AG04450 (cell line): ENCODE measurements around the gene RBM28. TPM values are rescaled to one million over a fixed set of nuclear protein-coding genes. Genes with fewer than 3 reads are reported as not detected.

Experiments used
- CTCF ChIA-PET: fragments of 300-600, 350-600 bp; formaldehyde crosslinking; extraction: SDS; loops from one replicate; lab custom pipeline; 2022; ENCODE audit warnings: antibody characterized with exemption, inconsistent platforms; lab: Charles Lee
- POLR2A ChIA-PET: fragments of 350-600 bp; formaldehyde crosslinking; extraction: SDS; loops from one replicate; lab custom pipeline; 2021; ENCODE audit warnings: antibody characterized with exemption, inconsistent platforms; lab: Yijun Ruan, JAX
- DNase-seq: peaks from one replicate; pipeline ENCODE4 v3.0.0-alpha.2; 2011; ENCODE audit warnings: low read depth, low spot score
- H3K27ac ChIP-seq: one replicate; pipeline ENCODE4 v1.5.1; 2012; ENCODE audit warnings: low read depth, low read length, control low read depth
- H3K27me3 ChIP-seq: one replicate; pipeline ENCODE4 v1.6.0; 2012; ENCODE audit warnings: low read length; ENCODE audit not compliant: control insufficient read depth, insufficient read depth
- H3K4me3 ChIP-seq: 2 replicates; pipeline ENCODE4 v1.5.1; 2011; ENCODE audit warnings: mild to moderate bottlenecking, low read depth, low read length, control low read depth
- H3K9me3 ChIP-seq: 2 replicates; pipeline ENCODE4 v1.5.1; 2012; ENCODE audit warnings: low read length; ENCODE audit not compliant: control insufficient read depth, insufficient read depth
- CTCF ChIP-seq: IDR thresholded peaks from 2 replicates; pipeline ENCODE4 v1.5.1; 2011; ENCODE audit warnings: low read depth, low read length, control low read depth, inconsistent platforms
- polyA plus RNA-seq: library from polyadenylated mRNA; depleted of rRNA; stranded (reverse); fragments of >200 nt; gene quantifications from 2 replicates; pipeline ENCODE4 v1.2.3, GENCODE V29; 2011

Gene RBM28
- polyA plus RNA-seq, 1 experiment, result 19.0 TPM

GRCh38 chr7:128323459-128324367 is 20.0 kb downstream of the RBM28 start:
- no peak for TF ChIP-seq CTCF
- Histone ChIP-seq H3K27me3 (no peaks in the 10 kb centered on the region), H3K4me3 (no peak overlapping the region), H3K27ac (no peak overlapping the region), H3K9me3 (no peaks in the 10 kb centered on the region)
- no peak for DNase-seq
- ChIA-PET CTCF (interaction anchor here (2.5 to 2.7 kb wide), 2 partner anchors 11 to 114 kb away, joined by 11 to 12 read pairs; no protein-coding TSS in a partner anchor), POLR2A (no interaction called here)

- CTCF ChIA-PET, result interaction anchor here (0.7 to 2.7 kb wide), 12 partner anchors 10 to 1520 kb away, joined by 3 to 12 read pairs (median 6); partner anchors contain the start of gene RBM28
- no peak overlapping the region for H3K27ac ChIP-seq
- POLR2A ChIA-PET, result no interaction called here
Observed at GRCh38 chr7:128323040-128323439, 20.7 kb downstream of the RBM28 start.

GRCh38 chr7:128322040-128322643 is 21.6 kb downstream of the RBM28 start:
- Histone ChIP-seq H3K9me3 (no peaks in the 10 kb centered on the region), H3K4me3 (no peak overlapping the region), H3K27ac (no peak overlapping the region), H3K27me3 (no peaks in the 10 kb centered on the region)
- ChIA-PET POLR2A (no interaction called here), CTCF (interaction anchor here (0.6 to 2.7 kb wide), 20 partner anchors 9 to 1519 kb away, joined by 3 to 12 read pairs (median 4); partner anchors contain the start of gene RBM28)
- no peak for DNase-seq
- peak; percentile 51 for TF ChIP-seq CTCF

More at GRCh38 chr7:128323040-128323439, 20.7 kb downstream of the RBM28 start:
- no peak for DNase-seq
- Histone ChIP-seq H3K4me3 (no peak overlapping the region), H3K9me3 (no peaks in the 10 kb centered on the region), H3K27me3 (no peaks in the 10 kb centered on the region)
- TF ChIP-seq CTCF, result no peak

GRCh38 chr7:128321044-128321422 is 22.7 kb downstream of the RBM28 start:
- Histone ChIP-seq H3K27ac (no peak overlapping the region), H3K4me3 (no peak overlapping the region), H3K9me3 (no peaks in the 10 kb centered on the region), H3K27me3 (no peaks in the 10 kb centered on the region)
- TF ChIP-seq CTCF, result no peak
- DNase-seq, result no peak
- ChIA-PET POLR2A (no interaction called here), CTCF (interaction anchor here (0.5 to 2.7 kb wide), 7 partner anchors 10 to 647 kb away, joined by 3 to 11 read pairs (median 4); no protein-coding TSS in a partner anchor)

- CTCF ChIA-PET, result interaction anchor here (0.7 kb wide), 1 partner anchor 627 kb away, joined by 4 read pairs; no protein-coding TSS in a partner anchor
- POLR2A ChIA-PET, result no interaction called here
- no peak for TF ChIP-seq CTCF
- Histone ChIP-seq H3K27me3 (no peaks in the 10 kb centered on the region), H3K27ac (no peak overlapping the region), H3K4me3 (no peak overlapping the region), H3K9me3 (no peaks in the 10 kb centered on the region)
- DNase-seq, result no peak
Observed at GRCh38 chr7:128318691-128319090, 25.0 kb downstream of the RBM28 start.
